Dermis blood vessel endothelial cell (primary cell): ENCODE results near the gene C20orf144. TPM values are rescaled to one million over a fixed set of nuclear protein-coding genes. Genes with fewer than 3 reads are reported as not detected.

ENCODE experiments used
- DNase-seq: peaks from one replicate; pipeline ENCODE4 v3.0.0; 2010
- total RNA-seq: library from RNA; depleted of rRNA; stranded (reverse); fragments of >200 nt; gene quantifications from 2 replicates; pipeline ENCODE4 v1.2.3, GENCODE V29; 2014

C20orf144 gene
- total RNA-seq, 1 donor from 2014 or later = not detected

GRCh38 chr20:33677991-33678702 is 16.0 kb downstream of the C20orf144 start:
- no peak for DNase-seq

GRCh38 chr20:33679758-33680485 is 17.8 kb downstream of the C20orf144 start:
- DNase-seq = no peak

DNA sequence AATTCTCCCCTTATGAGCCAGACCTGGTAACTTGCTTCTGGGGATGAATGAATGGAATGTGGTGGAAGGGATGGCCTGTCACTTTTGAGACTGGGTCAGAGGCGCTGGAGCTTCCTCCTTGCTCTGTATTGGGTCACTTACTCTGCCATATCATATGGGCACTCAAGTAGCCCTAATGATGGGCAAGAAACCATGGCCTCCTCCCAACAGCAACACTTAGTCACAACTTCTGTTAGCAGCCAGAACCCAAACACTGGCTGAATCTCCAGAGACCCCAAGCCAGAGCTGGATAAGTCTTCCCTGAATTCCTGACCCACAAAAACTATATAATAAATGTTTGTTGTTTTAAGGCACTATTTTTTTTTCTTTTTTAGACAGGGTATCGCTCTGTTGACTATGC is 18.6 kb downstream of the C20orf144 start:
- DNase-seq = no peak

- no peak for DNase-seq
These were observed 19.2 kb downstream of the C20orf144 start for GRCh38 chr20:33681288-33681687.

DNA sequence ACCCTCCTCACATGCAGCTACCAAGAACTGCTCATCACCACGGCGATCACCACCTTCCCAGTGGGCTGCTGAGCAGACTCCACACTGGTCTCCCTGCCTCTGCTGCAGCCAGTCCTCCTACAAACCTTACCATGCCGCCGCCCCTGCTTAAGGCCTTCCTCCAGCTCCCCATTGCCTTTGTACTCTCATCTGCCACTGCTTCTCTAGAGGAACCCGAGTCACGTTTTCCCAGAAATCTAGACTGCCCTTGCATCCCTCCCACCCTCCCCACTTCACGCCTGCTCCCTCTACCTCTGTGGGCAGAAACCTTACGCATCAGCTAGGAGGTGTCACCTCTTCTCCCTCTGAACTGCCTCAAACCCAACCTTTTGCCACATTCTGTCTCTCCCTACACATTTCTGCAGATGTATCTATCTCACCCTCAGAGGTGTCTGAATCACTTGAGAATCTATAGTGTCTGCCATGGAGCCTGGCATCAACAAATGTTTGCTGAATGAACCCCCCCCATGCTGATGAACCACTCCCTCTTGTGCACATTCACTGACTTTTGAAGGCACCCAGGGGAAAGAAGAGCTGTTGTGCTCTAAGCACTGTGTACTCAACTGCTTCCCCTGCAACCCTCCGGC is 19.7 kb downstream of the C20orf144 start:
- no peak for DNase-seq

GRCh38 chr20:33684533-33685327 is 22.6 kb downstream of the C20orf144 start:
- DNase-seq = peak; percentile 76

DNA sequence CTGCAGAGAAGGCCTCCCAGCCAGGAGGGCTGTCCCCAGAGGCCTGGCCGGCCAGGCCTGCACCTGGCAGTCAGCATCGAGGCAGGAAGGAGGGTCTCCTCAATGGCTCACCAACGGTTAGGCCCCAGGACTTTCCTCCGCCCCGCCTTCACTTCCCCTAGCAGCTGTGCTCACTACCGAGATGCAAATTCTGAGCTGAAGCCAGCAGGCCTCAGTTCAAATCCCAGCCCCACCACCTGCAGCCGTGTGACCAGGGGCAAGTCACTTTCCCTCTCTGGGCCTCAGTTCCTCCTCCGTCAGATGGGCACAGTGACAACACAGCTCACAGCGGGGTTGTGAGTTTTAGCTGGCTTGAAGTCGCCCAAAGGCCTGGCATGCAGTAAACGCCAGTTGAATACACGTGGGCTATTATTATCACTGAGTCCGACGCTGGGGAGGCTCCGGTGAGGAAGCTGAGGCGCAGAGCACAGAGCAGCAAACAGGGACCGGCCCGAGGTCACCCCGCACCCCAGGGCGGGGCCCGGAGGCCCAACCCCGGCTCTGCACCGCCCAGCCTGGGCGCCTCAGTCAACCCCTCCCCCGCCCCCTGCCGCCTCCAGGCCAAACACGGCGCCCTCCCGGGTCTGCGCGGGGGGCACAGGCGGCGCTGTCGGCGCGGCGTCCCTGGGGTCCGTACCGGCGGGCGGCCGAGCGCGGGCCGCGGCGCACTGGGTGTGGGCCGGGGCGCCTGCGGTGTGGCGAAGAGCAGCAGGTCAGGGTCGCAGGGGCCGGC is 23.4 kb downstream of the C20orf144 start:
- DNase-seq = peak; percentile 45

DNA sequence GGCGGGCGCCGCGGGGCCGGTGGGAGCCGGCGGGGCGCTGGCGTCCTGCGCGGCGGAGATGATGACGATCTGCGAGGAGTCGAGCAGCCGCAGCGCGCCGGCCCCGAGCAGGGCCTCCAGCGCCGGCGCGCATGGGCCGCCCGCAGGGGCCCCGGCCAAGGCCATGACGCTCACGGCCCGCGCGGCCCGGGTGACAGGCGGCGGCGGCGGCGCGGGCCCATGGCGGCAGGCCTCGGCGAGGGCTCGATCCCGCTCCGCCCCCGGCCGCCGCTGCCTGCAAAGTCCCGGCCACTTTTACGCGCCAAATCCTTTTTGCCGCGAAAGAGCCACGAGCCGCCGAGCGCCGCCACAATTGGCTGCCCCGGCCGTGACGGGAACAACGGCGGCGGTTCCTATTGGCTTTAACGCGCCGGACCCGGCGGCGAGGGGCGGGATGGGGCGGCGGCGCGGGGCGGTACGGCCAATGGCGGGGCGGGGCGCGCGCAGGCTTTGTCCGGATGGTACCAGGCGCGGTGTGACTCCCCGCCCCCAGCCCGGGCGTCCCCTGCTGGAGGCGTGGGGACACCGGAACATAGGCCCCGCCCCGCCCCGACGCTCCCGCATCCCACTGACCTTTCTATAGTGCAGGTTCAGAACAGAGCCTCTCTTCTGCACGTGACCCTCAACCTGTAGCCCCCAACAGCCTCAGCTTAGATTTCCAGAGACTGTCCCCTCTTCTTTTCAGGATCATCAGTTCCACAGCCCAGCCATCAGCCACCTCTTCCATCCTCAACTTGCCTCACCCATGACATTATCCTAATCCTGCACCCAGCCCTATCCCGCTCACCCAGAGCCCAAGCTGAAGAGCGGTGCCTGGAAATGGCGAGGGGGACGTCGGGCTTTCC is 24.2 kb downstream of the C20orf144 start, which contains the start of gene E2F1:
E2F1 (minus strand) TSS at position 286 of the 884 bp plus-strand sequence; CDS start at position 165, 121 bp downstream.
- DNase-seq = peak; percentile 94

DNA sequence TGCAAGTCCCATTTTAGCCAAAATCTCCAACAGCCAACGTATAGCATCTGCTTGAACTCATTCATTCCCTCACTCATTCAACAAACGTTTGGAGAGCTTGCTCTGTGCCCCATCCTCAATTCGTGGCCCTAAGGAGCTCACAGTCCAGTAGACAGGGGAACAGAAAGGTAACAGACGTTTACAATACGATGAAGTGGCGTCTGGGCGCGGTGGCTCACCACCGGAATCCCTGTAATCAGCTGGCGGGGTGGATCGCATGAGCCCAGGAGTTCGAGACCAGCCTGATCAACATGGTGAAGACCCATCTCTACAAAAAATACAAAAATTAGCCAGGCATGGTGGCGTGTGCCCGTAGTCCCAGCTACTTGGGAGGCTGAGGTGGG is 24.8 kb downstream of the C20orf144 start:
- no peak for DNase-seq

GRCh38 chr20:33687370-33687915 is 25.3 kb downstream of the C20orf144 start:
- no peak for DNase-seq

DNA sequence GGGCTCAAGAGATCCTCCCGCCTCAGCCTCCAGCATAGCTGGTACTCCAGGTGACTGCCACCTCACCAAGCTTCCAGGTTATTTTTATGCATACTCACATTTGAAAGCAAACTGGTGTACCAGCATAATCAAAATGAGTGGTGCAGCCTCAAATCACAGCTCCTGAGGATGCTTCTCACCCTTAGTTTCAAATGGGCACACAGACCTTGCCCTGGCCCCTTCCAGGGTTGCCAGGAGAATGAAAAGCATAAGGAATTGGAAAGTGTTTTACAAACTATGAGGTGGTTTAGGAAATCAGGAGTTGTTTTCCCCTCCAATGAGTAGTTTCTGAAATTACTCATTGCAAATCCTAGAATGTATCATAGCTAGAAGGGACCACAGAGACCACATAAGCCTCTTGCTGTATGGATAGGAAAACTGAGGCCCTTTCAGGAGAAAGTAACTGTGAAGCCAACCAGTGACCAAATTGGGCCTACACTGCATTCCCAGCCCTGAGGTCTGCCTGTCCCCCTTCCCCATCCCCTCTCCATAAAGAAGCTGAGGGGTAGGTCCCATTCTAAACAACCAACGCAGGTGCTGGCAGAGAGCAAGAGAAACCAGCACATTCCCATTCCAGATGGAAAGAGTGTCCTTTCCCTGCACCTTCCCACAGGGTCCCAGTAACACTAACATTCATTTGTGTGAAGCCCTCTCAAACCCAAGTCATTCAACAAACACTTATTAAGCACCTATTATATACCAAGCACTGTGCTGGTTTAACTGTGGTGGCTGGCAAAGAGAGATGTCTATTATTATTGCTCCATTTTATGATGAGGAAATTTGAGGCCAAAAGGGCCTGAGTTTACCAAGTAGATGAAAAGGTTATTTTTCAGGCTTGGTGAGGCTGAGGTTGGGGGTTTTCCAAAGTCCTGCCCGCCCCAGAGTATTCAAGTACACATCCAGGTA is 26.1 kb downstream of the C20orf144 start:
- no peak for DNase-seq

DNA sequence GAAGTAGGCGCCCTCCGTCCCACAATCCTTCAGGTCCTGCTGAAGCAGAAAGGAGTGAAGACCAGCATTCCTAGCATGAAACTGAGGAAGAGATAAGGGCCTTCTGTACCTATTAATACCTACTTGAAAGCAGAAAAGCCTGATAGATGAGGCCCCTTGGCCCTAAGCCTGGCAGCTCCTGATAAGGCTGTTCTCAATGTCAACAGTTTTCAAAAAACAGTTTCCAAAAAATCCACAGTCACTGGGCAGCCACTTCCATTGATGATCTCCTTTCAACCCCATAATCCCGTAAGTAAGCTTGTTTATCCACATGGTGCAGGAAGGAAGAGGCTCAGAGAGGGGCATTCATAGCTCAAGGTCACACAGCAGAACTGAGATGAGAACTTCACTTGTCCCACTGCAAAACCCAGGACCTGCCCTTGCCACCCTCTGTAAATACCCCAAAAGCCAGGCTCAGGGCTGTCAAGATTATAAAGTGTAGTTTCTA is 26.9 kb downstream of the C20orf144 start:
- DNase-seq = no peak

DNA sequence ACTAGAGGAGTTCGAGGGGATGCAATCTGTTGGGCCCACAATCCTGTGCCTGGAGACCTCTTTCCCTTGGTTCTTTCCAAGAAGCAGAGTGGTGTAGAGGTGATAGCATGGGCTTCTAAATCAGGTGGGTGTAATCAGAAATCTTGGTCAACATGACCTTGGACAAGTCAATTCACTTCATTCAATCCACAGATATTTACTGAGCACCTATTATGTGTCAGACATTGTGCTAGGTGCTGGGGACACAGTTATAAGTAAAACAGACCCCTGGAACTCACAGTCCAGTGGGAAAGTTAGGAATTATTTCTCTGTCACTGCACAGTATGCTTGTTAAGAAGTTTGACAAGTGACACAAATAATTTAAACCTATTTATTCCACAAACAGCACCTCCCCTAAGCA is 27.4 kb downstream of the C20orf144 start:
- DNase-seq = no peak

- DNase-seq = peak; percentile 69
These were observed 27.8 kb downstream of the C20orf144 start for GRCh38 chr20:33689973-33690372.

GRCh38 chr20:33693289-33693688 is 31.2 kb downstream of the C20orf144 start:
- no peak for DNase-seq

GRCh38 chr20:33693741-33694638 is 31.9 kb downstream of the C20orf144 start:
- no peak for DNase-seq

DNA sequence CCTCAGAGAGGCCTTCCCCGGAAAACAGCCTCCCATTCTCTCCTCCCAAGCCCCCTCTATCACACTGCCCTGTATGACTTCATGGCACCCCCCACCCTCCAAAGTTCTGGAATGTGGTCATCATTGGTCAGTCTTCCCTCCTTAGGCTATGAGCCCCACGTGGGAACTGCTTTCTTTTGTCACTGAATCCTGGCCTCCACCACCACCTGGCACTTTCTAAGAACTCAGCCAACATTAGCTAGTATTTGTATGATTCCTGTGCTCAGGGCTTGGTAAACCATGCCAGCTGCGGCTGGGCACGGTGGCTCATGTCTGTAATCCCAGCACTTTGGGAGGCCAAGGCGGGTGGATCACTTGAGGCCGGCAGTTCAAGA is 32.5 kb downstream of the C20orf144 start:
- no peak for DNase-seq

- no peak for DNase-seq
These were observed 34.3 kb downstream of the C20orf144 start for GRCh38 chr20:33696448-33696847.
